WERI-Rb-1 (cell line): Measurements from ENCODE around the gene RXFP3.

Experiments
- DNase-seq: peaks from one replicate; pipeline ENCODE4 v3.0.0-alpha.2; 2020
- H3K27ac ChIP-seq: fragments of 250-450 bp; sonication (Bioruptor Pico); 2 replicates; pipeline ENCODE4 v1.5.1; 2020; ENCODE audit warnings: mild to moderate bottlenecking, moderate library complexity
- H3K27me3 ChIP-seq: fragments of 250-450 bp; sonication (Bioruptor Pico); 2 replicates; pipeline ENCODE4 v1.5.1; 2021; ENCODE audit warnings: mild to moderate bottlenecking, low read depth, moderate library complexity; ENCODE audit not compliant: insufficient read depth, severe bottlenecking
- H3K36me3 ChIP-seq: fragments of 250-450 bp; sonication (Bioruptor Pico); 2 replicates; pipeline ENCODE4 v1.5.1; 2020; ENCODE audit warnings: mild to moderate bottlenecking, moderate library complexity
- H3K4me3 ChIP-seq: 2 replicates; pipeline ENCODE4 v1.5.1; 2011; ENCODE audit warnings: low read depth, mild to moderate bottlenecking, control low read depth, low read length
- H3K9me3 ChIP-seq: fragments of 250-450 bp; sonication (Bioruptor Pico); 2 replicates; pipeline ENCODE4 v1.5.1; 2021; ENCODE audit warnings: mild to moderate bottlenecking, moderate library complexity; ENCODE audit not compliant: severe bottlenecking
- CTCF ChIP-seq: IDR thresholded peaks from 2 replicates; pipeline ENCODE4 v1.5.1; 2011; ENCODE audit warnings: low read depth, mild to moderate bottlenecking, control low read depth, inconsistent platforms, low read length

RXFP3 gene

DNA sequence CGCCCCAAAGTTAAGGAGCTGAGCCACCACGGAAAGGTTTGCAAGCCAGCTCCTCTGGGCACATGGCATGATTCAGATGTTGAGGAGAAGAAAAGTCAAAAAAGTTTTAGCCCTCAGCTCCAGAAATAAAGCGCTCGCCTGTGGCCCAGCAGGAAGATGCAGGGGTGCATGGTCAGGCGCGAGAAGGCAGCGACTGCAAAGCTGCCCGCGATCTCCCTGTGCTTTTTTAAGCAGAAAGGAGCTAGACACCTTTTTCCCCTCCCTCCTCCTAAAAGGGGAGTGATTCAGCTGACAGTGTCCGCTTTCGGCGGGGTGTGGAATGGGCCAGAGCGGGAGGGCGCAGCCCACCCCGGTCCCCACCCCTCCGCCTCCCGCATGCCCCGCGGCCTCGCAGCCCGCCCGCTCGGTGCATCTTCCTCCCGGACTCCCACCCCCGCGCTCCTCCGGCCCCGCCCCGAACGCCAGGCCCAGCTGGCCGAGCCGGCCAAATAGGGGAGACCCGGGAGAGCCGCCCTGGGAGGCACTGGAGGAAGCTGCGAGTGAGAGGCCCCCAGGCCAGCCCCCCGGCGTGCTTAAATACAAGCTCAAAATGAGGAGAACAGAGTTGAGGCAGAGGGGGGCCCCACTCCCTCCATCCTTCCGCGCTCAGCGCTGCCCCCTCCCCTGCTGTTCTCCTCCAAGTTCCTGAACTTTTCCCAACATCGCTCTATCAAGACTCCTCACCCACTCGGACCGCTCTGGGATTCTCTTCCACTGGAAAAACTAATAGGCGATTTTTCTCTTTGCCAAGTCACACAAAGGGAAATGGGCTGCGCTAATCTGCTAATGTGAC is 44.2 kb upstream of the RXFP3 start, which contains the start of gene ADAMTS12:
Gene ADAMTS12, minus strand, starts transcription at position 203 of the 832 bp plus-strand sequence. Its CDS starts 134 bp downstream, at position 69.
- no peak for TF ChIP-seq CTCF
- Histone ChIP-seq H3K36me3 (no peaks in the 10 kb centered on the region), H3K27ac (no peak within 1 kb of the TSS), H3K4me3 (no peak within 1 kb of the TSS), H3K27me3 (peaks cover 84% of the 10 kb centered on the region), H3K9me3 (no peaks in the 10 kb centered on the region)
- DNase-seq = no peak

GRCh38 chr5:33892620-33893137 is 43.5 kb upstream of the RXFP3 start:
- DNase-seq = no peak
- no peak for TF ChIP-seq CTCF
- no peak overlapping the region for H3K4me3 ChIP-seq
- H3K9me3 ChIP-seq = no peaks in the 10 kb centered on the region
- peaks cover 78% of the 10 kb centered on the region for H3K27me3 ChIP-seq
- no peak overlapping the region for H3K27ac ChIP-seq
- H3K36me3 ChIP-seq = no peaks in the 10 kb centered on the region

GRCh38 chr5:33894566-33894965 is 41.6 kb upstream of the RXFP3 start:
- no peak for DNase-seq
- Histone ChIP-seq H3K36me3 (no peaks in the 10 kb centered on the region), H3K27me3 (peaks cover 62% of the 10 kb centered on the region), H3K9me3 (no peaks in the 10 kb centered on the region), H3K4me3 (no peak overlapping the region), H3K27ac (no peak overlapping the region)
- TF ChIP-seq CTCF = no peak

- H3K9me3 ChIP-seq = peaks cover 6% of the 10 kb centered on the region
- peaks cover 28% of the 10 kb centered on the region for H3K27me3 ChIP-seq
- H3K36me3 ChIP-seq = no peaks in the 10 kb centered on the region
- no peak for DNase-seq
- TF ChIP-seq CTCF = no peak
- no peak overlapping the region for H3K4me3 ChIP-seq
- no peak overlapping the region for H3K27ac ChIP-seq
These were observed 35.0 kb upstream of the RXFP3 start for GRCh38 chr5:33901156-33901555.

DNA sequence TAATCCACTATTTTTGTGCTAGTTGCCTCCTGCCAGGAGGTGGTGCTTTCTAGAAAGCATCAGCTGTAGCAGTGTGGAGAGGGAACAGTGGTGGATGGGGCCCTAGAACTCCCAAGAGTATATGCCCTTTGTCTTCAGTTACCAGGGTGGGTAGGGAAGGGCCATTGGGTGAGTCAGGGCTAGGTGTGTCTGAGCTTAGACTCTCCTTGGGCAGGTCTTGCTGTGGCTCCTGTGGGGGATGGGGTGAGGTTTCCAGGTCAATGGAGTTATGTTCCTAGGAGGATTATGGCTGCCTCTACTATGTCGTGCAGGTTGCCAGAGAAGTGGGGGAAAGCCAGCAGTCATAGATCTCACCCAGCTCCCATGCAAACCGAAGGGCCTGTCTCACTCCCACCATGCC is 33.1 kb upstream of the RXFP3 start:
- H3K9me3 ChIP-seq = peaks cover 18% of the 10 kb centered on the region
- DNase-seq = no peak
- H3K36me3 ChIP-seq = no peaks in the 10 kb centered on the region
- H3K4me3 ChIP-seq = no peak overlapping the region
- peaks cover 20% of the 10 kb centered on the region for H3K27me3 ChIP-seq
- H3K27ac ChIP-seq = no peak overlapping the region
- TF ChIP-seq CTCF = no peak
